ENCODE data around the gene NUDT14. TPM values are rescaled to one million over a fixed set of nuclear protein-coding genes. Genes with fewer than 3 reads are reported as not detected.
A peak's percentile ranks its signal among the peaks of the same experiment; 100 is the strongest.

The NUDT14 gene
- 10 to 100 TPM; 23.3 to 28.0 TPM for total RNA-seq

- Mint-ChIP-seq H3K27me3 (no peaks in the 10 kb centered on the region), H3K27ac (peak within 1 kb of the TSS; percentile 25), H3K9me3 (no peaks in the 10 kb centered on the region), H3K4me1 (peaks cover 22% of the 10 kb centered on the region), H3K4me3 (peak within 1 kb of the TSS; percentile 77), H3K36me3 (no peaks in the 10 kb centered on the region)
- peak; percentile 87 for ATAC-seq (ENCODE audit: low read depth)
- POLR2A ChIA-PET: interaction anchor here (0.8 to 2.2 kb wide), 6 partner anchors 8 to 119 kb away, joined by 3 to 13 read pairs (median 4); partner anchors contain the start of gene JAG2
- DNase-seq: peak; percentile 89
Observed at GRCh38 chr14:105180592-105181548, at the start of gene NUDT14. Gene NUDT14, minus strand, starts transcription at chr14:105181312. Its CDS starts 103 bp downstream, at chr14:105181209.

DNA sequence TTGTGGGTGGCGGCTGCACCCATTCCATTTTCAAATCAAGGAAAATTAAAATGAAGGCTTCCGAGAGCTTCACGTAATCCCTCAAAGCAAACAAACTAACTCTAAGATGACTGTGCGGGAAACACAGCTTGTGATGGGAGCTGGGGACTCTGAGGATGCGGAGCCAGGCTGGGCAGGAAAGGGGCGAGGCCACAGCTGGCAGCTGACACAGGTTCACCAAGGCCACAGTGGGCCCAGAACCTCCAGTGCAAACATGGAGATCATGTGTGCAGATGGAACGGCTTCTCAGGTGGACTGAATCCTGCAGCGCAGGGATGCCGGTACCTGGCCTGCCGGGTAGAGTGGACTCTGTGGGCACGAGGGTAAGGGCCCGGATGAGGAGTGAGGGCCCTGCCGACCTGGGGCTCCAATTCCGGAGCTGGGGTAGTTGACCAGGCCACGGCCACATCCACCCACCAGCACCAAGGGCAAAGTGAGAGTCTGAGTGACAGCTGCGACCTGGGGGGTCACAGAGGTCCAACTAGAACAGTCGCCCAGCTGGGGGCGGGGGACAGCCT, 48.1 kb upstream of the NUDT14 start:
- POLR2A ChIA-PET: no interaction called here
- Mint-ChIP-seq H3K36me3 (peaks cover 8% of the 10 kb centered on the region), H3K4me1 (no peaks in the 10 kb centered on the region), H3K9me3 (no peaks in the 10 kb centered on the region), H3K4me3 (no peak overlapping the region), H3K27me3 (no peaks in the 10 kb centered on the region), H3K27ac (no peak overlapping the region)
- ATAC-seq (ENCODE audit: low read depth) (no peak), DNase-seq (no peak)

GRCh38 chr14:105228562-105228961, 47.5 kb upstream of the NUDT14 start:
- no peaks in the 10 kb centered on the region for H3K9me3 Mint-ChIP-seq
- no peak for ATAC-seq (ENCODE audit: low read depth)
- no peak overlapping the region for H3K27ac Mint-ChIP-seq
- no peaks in the 10 kb centered on the region for H3K27me3 Mint-ChIP-seq
- no peaks in the 10 kb centered on the region for H3K4me1 Mint-ChIP-seq
- POLR2A ChIA-PET: no interaction called here
- H3K36me3 Mint-ChIP-seq: peaks cover 8% of the 10 kb centered on the region
- DNase-seq: no peak
- H3K4me3 Mint-ChIP-seq: no peak overlapping the region

GRCh38 chr14:105227346-105227745, 46.2 kb upstream of the NUDT14 start:
- Mint-ChIP-seq H3K36me3 (peaks cover 12% of the 10 kb centered on the region), H3K4me1 (no peaks in the 10 kb centered on the region), H3K27me3 (no peaks in the 10 kb centered on the region), H3K27ac (no peak overlapping the region), H3K4me3 (no peak overlapping the region), H3K9me3 (no peaks in the 10 kb centered on the region)
- POLR2A ChIA-PET: no interaction called here
- no peak for ATAC-seq (ENCODE audit: low read depth)
- no peak for DNase-seq

DNA sequence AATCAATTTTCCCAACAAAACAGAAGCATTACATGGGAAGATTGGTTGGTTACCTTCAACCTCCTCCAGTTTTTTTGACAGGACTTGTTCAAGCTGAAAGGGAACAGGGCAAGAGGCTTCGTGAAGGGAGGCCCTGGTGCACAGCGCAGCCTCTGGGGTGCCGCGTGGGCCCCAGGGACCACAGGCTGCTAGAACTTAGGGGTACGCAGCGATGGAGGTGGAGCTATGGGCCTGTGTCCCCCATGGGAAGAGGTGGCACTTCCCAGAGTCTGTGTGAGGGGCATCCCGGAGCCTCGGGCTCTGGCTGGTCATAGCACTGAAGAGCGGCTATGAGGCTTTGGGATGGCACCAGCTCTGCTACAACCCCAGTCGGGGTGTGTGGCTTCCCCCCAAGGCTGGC, 45.1 kb upstream of the NUDT14 start:
- Mint-ChIP-seq H3K27me3 (no peaks in the 10 kb centered on the region), H3K4me1 (no peaks in the 10 kb centered on the region), H3K36me3 (peaks cover 18% of the 10 kb centered on the region), H3K4me3 (no peak overlapping the region), H3K9me3 (no peaks in the 10 kb centered on the region), H3K27ac (no peak overlapping the region)
- no peak for ATAC-seq (ENCODE audit: low read depth)
- DNase-seq: no peak
- POLR2A ChIA-PET: no interaction called here

- H3K9me3 Mint-ChIP-seq: no peaks in the 10 kb centered on the region
- POLR2A ChIA-PET: no interaction called here
- ATAC-seq (ENCODE audit: low read depth): no peak
- DNase-seq: no peak
- no peak overlapping the region for H3K4me3 Mint-ChIP-seq
- H3K4me1 Mint-ChIP-seq: no peaks in the 10 kb centered on the region
- H3K36me3 Mint-ChIP-seq: peaks cover 18% of the 10 kb centered on the region
- no peaks in the 10 kb centered on the region for H3K27me3 Mint-ChIP-seq
- H3K27ac Mint-ChIP-seq: no peak overlapping the region
Observed at GRCh38 chr14:105224845-105225570, 43.9 kb upstream of the NUDT14 start.

- no peak for ATAC-seq (ENCODE audit: low read depth)
- Mint-ChIP-seq H3K4me1 (no peaks in the 10 kb centered on the region), H3K27ac (no peak overlapping the region), H3K36me3 (peaks cover 18% of the 10 kb centered on the region), H3K9me3 (no peaks in the 10 kb centered on the region), H3K4me3 (no peak overlapping the region), H3K27me3 (no peaks in the 10 kb centered on the region)
- DNase-seq: no peak
- POLR2A ChIA-PET: no interaction called here
Observed at GRCh38 chr14:105223770-105224544, 42.8 kb upstream of the NUDT14 start.

DNA sequence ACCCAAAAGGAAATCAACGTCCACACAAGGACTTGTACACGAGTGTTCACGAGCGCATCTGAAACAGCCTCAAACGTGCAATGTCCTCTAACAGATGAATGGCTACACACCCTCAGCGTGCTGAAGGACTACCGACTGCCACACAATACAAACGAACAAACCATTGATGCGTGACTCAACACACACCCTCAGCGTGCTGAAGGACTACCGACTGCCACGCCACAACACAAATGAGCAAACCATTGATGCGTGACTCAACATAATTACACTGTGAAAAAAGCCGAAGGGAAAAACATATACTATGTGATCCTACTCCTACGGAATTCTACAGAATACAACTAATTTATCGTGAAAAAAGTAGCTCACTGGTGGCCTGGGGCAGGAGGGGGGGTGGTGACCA, 42.1 kb upstream of the NUDT14 start:
- Mint-ChIP-seq H3K27ac (no peak overlapping the region), H3K4me3 (no peak overlapping the region), H3K9me3 (no peaks in the 10 kb centered on the region), H3K4me1 (no peaks in the 10 kb centered on the region), H3K27me3 (no peaks in the 10 kb centered on the region), H3K36me3 (peaks cover 19% of the 10 kb centered on the region)
- POLR2A ChIA-PET: no interaction called here
- ATAC-seq (ENCODE audit: low read depth) (no peak), DNase-seq (no peak)

GRCh38 chr14:105221598-105222178, 40.6 kb upstream of the NUDT14 start:
- H3K9me3 Mint-ChIP-seq: no peaks in the 10 kb centered on the region
- peaks cover 18% of the 10 kb centered on the region for H3K36me3 Mint-ChIP-seq
- ATAC-seq (ENCODE audit: low read depth) (no peak), DNase-seq (no peak)
- H3K27me3 Mint-ChIP-seq: no peaks in the 10 kb centered on the region
- no peak overlapping the region for H3K4me3 Mint-ChIP-seq
- H3K4me1 Mint-ChIP-seq: no peaks in the 10 kb centered on the region
- H3K27ac Mint-ChIP-seq: no peak overlapping the region
- POLR2A ChIA-PET: no interaction called here

- ATAC-seq (ENCODE audit: low read depth) (no peak), DNase-seq (no peak)
- Mint-ChIP-seq H3K4me3 (no peak overlapping the region), H3K9me3 (no peaks in the 10 kb centered on the region), H3K27ac (no peak overlapping the region), H3K4me1 (no peaks in the 10 kb centered on the region), H3K36me3 (peaks cover 17% of the 10 kb centered on the region), H3K27me3 (no peaks in the 10 kb centered on the region)
- POLR2A ChIA-PET: no interaction called here
Observed at GRCh38 chr14:105220699-105221597, 39.8 kb upstream of the NUDT14 start.

DNA sequence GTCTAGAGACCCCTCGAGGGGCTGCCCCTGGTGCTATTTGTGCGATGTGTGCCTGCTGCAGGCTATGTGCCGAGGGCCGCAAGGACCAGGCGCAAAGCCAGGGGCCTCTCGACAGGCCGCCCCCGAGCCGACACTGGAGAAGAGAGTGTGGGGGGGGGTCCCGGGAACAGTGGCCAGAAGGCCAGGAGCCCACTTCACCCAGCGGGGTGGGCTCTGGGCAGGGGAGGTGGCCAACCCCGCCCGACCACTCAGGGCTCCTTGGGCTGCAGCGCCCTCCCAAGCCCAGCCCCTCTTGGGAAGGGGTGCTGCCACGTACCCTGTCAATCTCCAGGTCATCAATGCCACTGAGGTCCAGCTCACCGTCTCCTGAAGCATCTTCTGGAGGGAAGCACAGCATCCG, 38.6 kb upstream of the NUDT14 start:
- H3K9me3 Mint-ChIP-seq: no peaks in the 10 kb centered on the region
- H3K27ac Mint-ChIP-seq: no peak overlapping the region
- POLR2A ChIA-PET: interaction anchor here (0.6 kb wide), 1 partner anchor 120 kb away, joined by 4 read pairs; no protein-coding TSS in a partner anchor
- no peak overlapping the region for H3K4me3 Mint-ChIP-seq
- ATAC-seq (ENCODE audit: low read depth) (no peak), DNase-seq (no peak)
- H3K4me1 Mint-ChIP-seq: peaks cover 6% of the 10 kb centered on the region
- H3K36me3 Mint-ChIP-seq: peaks cover 21% of the 10 kb centered on the region
- H3K27me3 Mint-ChIP-seq: no peaks in the 10 kb centered on the region

GRCh38 chr14:105219043-105219612, 38.0 kb upstream of the NUDT14 start:
- Mint-ChIP-seq H3K27me3 (no peaks in the 10 kb centered on the region), H3K4me1 (peaks cover 6% of the 10 kb centered on the region), H3K27ac (no peak overlapping the region), H3K4me3 (no peak overlapping the region), H3K9me3 (no peaks in the 10 kb centered on the region), H3K36me3 (peaks cover 21% of the 10 kb centered on the region)
- POLR2A ChIA-PET: no interaction called here
- no peak for ATAC-seq (ENCODE audit: low read depth)
- DNase-seq: no peak
